Endothelial cell of umbilical vein (primary cell): ENCODE measurements around the gene TK1. TPM values are rescaled to one million over a fixed set of nuclear protein-coding genes. Genes with fewer than 3 reads are reported as not detected.

ENCODE experiments used
- BruUV-seq: library from RNA; stranded (reverse); fragments of 400-500 nt; replicated peaks from 2 replicates; lab custom pipeline; 2021; lab: Mats Ljungman, UMichigan
- CTCF ChIA-PET: fragments of 300-600, 350-600 bp; sonication (Branson Sonifier 250); formaldehyde crosslinking; loops from one replicate; lab custom pipeline; 2021; ENCODE audit warnings: antibody characterized with exemption, inconsistent platforms; lab: Charles Lee
- POLR2A ChIA-PET: fragments of 300-600, 350-600 bp; sonication (Branson Sonifier 250); formaldehyde crosslinking; loops from one replicate; lab custom pipeline; 2021; ENCODE audit warnings: antibody characterized with exemption, inconsistent platforms; lab: Charles Lee
- DNase-seq: peaks from one replicate; pipeline ENCODE4 v3.0.0-alpha.2; 2011; ENCODE audit warnings: low read depth, low spot score
- FAIRE-seq: peaks from 2 replicates; lab custom pipeline; 2011; peaks lifted over from hg19 to GRCh38; lab: Jason Lieb, UNC
- H2AFZ ChIP-seq: 2 replicates; pipeline ENCODE4 v1.6.0; 2012; ENCODE audit warnings: low read depth, low read length, control low read depth, inconsistent platforms
- H3K27ac ChIP-seq: 2 replicates; pipeline ENCODE4 v1.5.1; 2011; ENCODE audit warnings: low read depth, mild to moderate bottlenecking, control low read depth, low read length, moderate library complexity; ENCODE audit not compliant: insufficient read depth
- H3K27me3 ChIP-seq, 2 experiments: 2 replicates each; pipeline versions ENCODE4 v1.6.0 to v1.6.1; 2011; ENCODE audit warnings: low read length in 2 of 2, mixed read lengths in 1 of 2; ENCODE audit not compliant: control insufficient read depth in 2 of 2, insufficient read depth in 2 of 2
- H3K36me3 ChIP-seq, 2 experiments: 2 replicates in 1 of 2; 3 replicates in 1 of 2; pipeline ENCODE4 v1.5.1; 2011; ENCODE audit warnings: low read length in 2 of 2, mild to moderate bottlenecking in 1 of 2, moderate library complexity in 1 of 2; ENCODE audit not compliant: control insufficient read depth in 2 of 2, insufficient read depth in 2 of 2; ENCODE audit errors: extremely low read depth in 1 of 2
- H3K4me1 ChIP-seq: 3 replicates; pipeline ENCODE4 v1.5.1; 2011; ENCODE audit warnings: mild to moderate bottlenecking, low read length; ENCODE audit not compliant: control insufficient read depth, insufficient read depth; ENCODE audit errors: extremely low read depth
- H3K4me2 ChIP-seq: 2 replicates; pipeline ENCODE4 v1.6.1; 2011; ENCODE audit warnings: low read length, control low read depth, mixed read lengths; ENCODE audit not compliant: insufficient read depth
- H3K4me3 ChIP-seq, 3 experiments: fragments of 200-600 bp in 1 of 3; sonication (generic), shearing (Covaris generic) in 1 of 3; replicated peaks in 1 of 3; 2 replicates each; pipeline ENCODE4 v1.5.1; 2011 to 2016; ENCODE audit warnings: control low read depth in 3 of 3, low read length in 3 of 3, mild to moderate bottlenecking in 2 of 3, inconsistent platforms in 1 of 3, low read depth in 1 of 3, moderate library complexity in 1 of 3; ENCODE audit not compliant: insufficient read depth in 1 of 3
- H3K79me2 ChIP-seq: 2 replicates; pipeline ENCODE4 v1.6.0; 2012; ENCODE audit warnings: low read length, inconsistent platforms; ENCODE audit not compliant: control insufficient read depth, insufficient read depth
- H3K9ac ChIP-seq: replicated peaks from 2 replicates; pipeline ENCODE3; 2011; ENCODE audit warnings: low read length, control low read depth; ENCODE audit not compliant: insufficient read depth; ENCODE audit errors: extremely low read depth
- H3K9me1 ChIP-seq: replicated peaks from 3 replicates; pipeline ENCODE4 v1.6.0; 2011; ENCODE audit warnings: mild to moderate bottlenecking, low read length; ENCODE audit not compliant: control insufficient read depth, insufficient read depth; ENCODE audit errors: extremely low read depth
- H3K9me3 ChIP-seq: replicated peaks from 2 replicates; pipeline ENCODE4 v1.5.1; 2012; ENCODE audit warnings: low read length, inconsistent platforms; ENCODE audit not compliant: control insufficient read depth, insufficient read depth
- H4K20me1 ChIP-seq: replicated peaks from 2 replicates; pipeline ENCODE3; 2011; ENCODE audit warnings: mild to moderate bottlenecking, low read length; ENCODE audit not compliant: control insufficient read depth, insufficient read depth; ENCODE audit errors: extremely low read depth
- FOS ChIP-seq: IDR thresholded peaks from 2 replicates; pipeline ENCODE4 v1.6.1; 2011; ENCODE audit warnings: mild to moderate bottlenecking, low read length, moderate library complexity, borderline replicate concordance; ENCODE audit not compliant: insufficient read depth
- GATA2 ChIP-seq: IDR thresholded peaks from 2 replicates; pipeline ENCODE4 v1.7.0; 2011; ENCODE audit warnings: low read depth, mild to moderate bottlenecking, moderate library complexity, mixed read lengths, low read length; ENCODE audit not compliant: insufficient read length, insufficient read depth
- JUN ChIP-seq: IDR thresholded peaks from 2 replicates; pipeline ENCODE4 v1.6.1; 2011; ENCODE audit warnings: borderline replicate concordance, low read depth; ENCODE audit not compliant: insufficient read length, insufficient read depth
- MAX ChIP-seq: IDR thresholded peaks from 2 replicates; pipeline ENCODE4 v1.6.1; 2011; ENCODE audit not compliant: insufficient read depth, insufficient read length
- MYC ChIP-seq: IDR thresholded peaks from one replicate; pipeline ENCODE4 v1.6.1; 2011; ENCODE audit warnings: mild to moderate bottlenecking, low read depth, low read length
- POLR2A ChIP-seq: IDR thresholded peaks from 2 replicates; pipeline ENCODE4 v1.6.1; 2012; ENCODE audit warnings: low read depth, mild to moderate bottlenecking, control low read depth, low read length
- POLR2AphosphoS5 ChIP-seq: IDR thresholded peaks from 2 replicates; pipeline ENCODE4 v1.6.1; 2012; ENCODE audit warnings: low read depth, mild to moderate bottlenecking, control low read depth, low read length, moderate library complexity; ENCODE audit not compliant: insufficient read depth
- dilution Hi-C: fragments of 300-500 bp; cut with MboI; formaldehyde crosslinking; loops from one replicate; pipeline ENCODE4 v1.15.0; 2019; ENCODE audit warnings: low sequenced_read_pairs; ENCODE audit not compliant: extremely low pct_ligation_motif_present
- intact Hi-C: fragments of 100-400 bp; cut with micrococcal nuclease; formaldehyde crosslinking; loops from one replicate; pipeline ENCODE4 v1.10.0; 2022
- polyA plus RNA-seq, 4 experiments: library from polyadenylated mRNA; depleted of rRNA in 3 of 4; stranded (reverse) in 3 of 4; unstranded in 1 of 4; fragments of >200 nt; gene quantifications; 2 replicates each; pipeline versions ENCODE4 v1.2.1 to v1.2.3, GENCODE V29; 2011 to 2012; ENCODE audit warnings: missing spikeins in 1 of 4
- total RNA-seq: library from RNA; stranded (reverse); gene quantifications from 2 replicates; pipeline ENCODE4 v1.2.3, GENCODE V29; 2021
- TF ChIP-seq, protein P1 (sequence below), 2 donors: IDR thresholded peaks; 1 replicate in 1 of 2; 2 replicates in 1 of 2; pipeline ENCODE4 v1.5.1; 2011; ENCODE audit warnings: low read length in 2 of 2, mild to moderate bottlenecking in 2 of 2, moderate library complexity in 2 of 2, control low read depth in 1 of 2, inconsistent platforms in 1 of 2, low read depth in 1 of 2; ENCODE audit not compliant: insufficient read depth in 1 of 2; ENCODE audit errors: extremely low read depth in 1 of 2

Gene TK1
- total and polyA plus RNA-seq, 2 donors (not counting 3 experiments of a cell fraction or from before 2014, with no cell fraction given), result 111 to 159 TPM

DNA sequence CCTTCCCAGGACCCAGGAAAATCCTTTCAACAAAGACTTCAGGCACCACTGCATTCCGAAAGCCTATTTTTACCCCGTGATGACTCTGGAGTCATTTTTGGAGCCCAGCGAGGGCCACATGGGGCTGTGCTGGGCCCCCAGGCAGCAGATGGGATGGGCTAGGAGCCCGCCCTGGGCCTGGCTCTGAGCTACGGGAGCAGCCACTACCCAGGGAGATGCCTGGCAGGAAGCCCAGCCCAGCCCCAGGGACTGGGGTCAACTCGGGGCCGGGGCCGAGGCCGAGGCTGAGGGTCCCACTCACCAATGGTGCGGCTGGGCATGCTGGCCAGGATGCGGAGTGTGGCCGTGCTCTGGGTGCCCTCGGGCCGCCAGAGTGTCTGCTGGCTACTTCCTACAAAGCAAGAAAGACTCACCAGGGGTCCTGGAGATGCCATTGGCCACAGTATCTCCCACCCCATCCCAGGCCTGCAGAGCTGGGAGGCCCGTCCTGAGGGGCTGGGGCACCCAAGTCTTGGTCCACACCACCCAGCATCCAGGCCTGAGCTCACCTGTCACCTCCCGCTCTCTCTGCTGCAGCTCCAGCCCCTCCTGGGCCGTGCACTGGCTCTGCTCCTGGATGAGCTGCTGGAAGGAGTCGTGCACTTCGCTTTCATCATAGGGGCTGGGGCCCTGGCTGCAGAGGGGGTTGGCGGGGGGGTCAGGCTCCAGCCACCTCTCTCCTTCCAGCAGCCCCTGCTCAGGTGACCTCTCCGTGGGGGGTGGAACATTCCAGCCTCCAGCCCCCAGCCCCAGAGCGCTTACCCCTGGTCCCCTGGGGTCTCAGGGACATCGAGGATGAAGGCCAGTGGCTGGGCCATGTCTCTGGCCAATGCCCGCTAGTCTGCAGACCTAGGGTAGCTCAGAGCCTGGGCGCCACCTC is 60.6 kb downstream of the TK1 start:
- Histone ChIP-seq H3K4me1 (peaks cover 26% of the 10 kb centered on the region), H3K79me2 (no peaks in the 10 kb centered on the region), H3K4me2 (no peak overlapping the region), H4K20me1 (no peaks in the 10 kb centered on the region), H3K9me1 (no peaks in the 10 kb centered on the region), H3K36me3 (peaks cover 0 to 13% of the 10 kb centered on the region in 2 experiments), H2AFZ (no peak overlapping the region), H3K9me3 (no peaks in the 10 kb centered on the region), H3K27me3 (no peaks in the 10 kb centered on the region), H3K27ac (no peak overlapping the region), H3K9ac (no peak overlapping the region), H3K4me3 (no peak overlapping the region)
- no TSS peak for BruUV-seq
- FAIRE-seq (no peak), DNase-seq (no peak)
- TF ChIP-seq, protein P1, sequence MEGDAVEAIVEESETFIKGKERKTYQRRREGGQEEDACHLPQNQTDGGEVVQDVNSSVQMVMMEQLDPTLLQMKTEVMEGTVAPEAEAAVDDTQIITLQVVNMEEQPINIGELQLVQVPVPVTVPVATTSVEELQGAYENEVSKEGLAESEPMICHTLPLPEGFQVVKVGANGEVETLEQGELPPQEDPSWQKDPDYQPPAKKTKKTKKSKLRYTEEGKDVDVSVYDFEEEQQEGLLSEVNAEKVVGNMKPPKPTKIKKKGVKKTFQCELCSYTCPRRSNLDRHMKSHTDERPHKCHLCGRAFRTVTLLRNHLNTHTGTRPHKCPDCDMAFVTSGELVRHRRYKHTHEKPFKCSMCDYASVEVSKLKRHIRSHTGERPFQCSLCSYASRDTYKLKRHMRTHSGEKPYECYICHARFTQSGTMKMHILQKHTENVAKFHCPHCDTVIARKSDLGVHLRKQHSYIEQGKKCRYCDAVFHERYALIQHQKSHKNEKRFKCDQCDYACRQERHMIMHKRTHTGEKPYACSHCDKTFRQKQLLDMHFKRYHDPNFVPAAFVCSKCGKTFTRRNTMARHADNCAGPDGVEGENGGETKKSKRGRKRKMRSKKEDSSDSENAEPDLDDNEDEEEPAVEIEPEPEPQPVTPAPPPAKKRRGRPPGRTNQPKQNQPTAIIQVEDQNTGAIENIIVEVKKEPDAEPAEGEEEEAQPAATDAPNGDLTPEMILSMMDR (IDR thresholded peaks at IDR 0.05; ENCODE audit: extremely low read depth in 1 of 2, insufficient read depth in 1 of 2, low read depth in 1 of 2, low read length in 2 of 2), result no peak
- TF ChIP-seq FOS (no peak), MYC (no peak), POLR2AphosphoS5 (no peak), GATA2 (no peak), JUN (no peak), MAX (no peak), POLR2A (no peak)
- dilution Hi-C loops (no loop called here), intact Hi-C loops (loop anchor here (5.0 kb wide), 1 partner anchor 126 kb away; no protein-coding TSS in a partner anchor)
- POLR2A ChIA-PET, result no interaction called here
- CTCF ChIA-PET, result interaction anchor here (0.5 to 2.9 kb wide), 4 partner anchors 9 to 27 kb away, joined by 3 to 14 read pairs (median 4); no protein-coding TSS in a partner anchor
